ENCODE results near the gene AGRP. TPM values are rescaled to one million over a fixed set of nuclear protein-coding genes. Genes with fewer than 3 reads are reported as not detected.
A peak's percentile ranks its signal among the peaks of the same experiment; 100 is the strongest.

The AGRP gene
- total RNA-seq, 1 donor from 2014 or later: not detected

- DNase-seq: no peak
- H3K9me3 ChIP-seq (replicated peaks): no peaks in the 10 kb centered on the region
- intact Hi-C loops (cut with micrococcal nuclease): no loop called here
- H3K4me1 ChIP-seq: peaks cover 77% of the 10 kb centered on the region
- no peak for TF ChIP-seq CTCF (IDR thresholded peaks at IDR 0.05; ENCODE audit: borderline replicate concordance)
- H3K4me3 ChIP-seq: no peak overlapping the region
- H3K36me3 ChIP-seq: no peaks in the 10 kb centered on the region
- no peaks in the 10 kb centered on the region for H3K27me3 ChIP-seq (ENCODE audit: low read depth)
- no peak overlapping the region for H3K27ac ChIP-seq (replicated peaks)
Measured at GRCh38 chr16:67471758-67472384, 11.5 kb downstream of the AGRP start.

GRCh38 chr16:67470359-67470758, 13.0 kb downstream of the AGRP start:
- H3K4me3 ChIP-seq: no peak overlapping the region
- intact Hi-C loops (cut with micrococcal nuclease): no loop called here
- no peaks in the 10 kb centered on the region for H3K27me3 ChIP-seq (ENCODE audit: low read depth)
- H3K36me3 ChIP-seq: no peaks in the 10 kb centered on the region
- H3K4me1 ChIP-seq: peaks cover 69% of the 10 kb centered on the region
- H3K9me3 ChIP-seq (replicated peaks): no peaks in the 10 kb centered on the region
- TF ChIP-seq CTCF (IDR thresholded peaks at IDR 0.05; ENCODE audit: borderline replicate concordance): no peak
- H3K27ac ChIP-seq (replicated peaks): peak overlapping the region; percentile 43
- DNase-seq: peak; percentile 91

GRCh38 chr16:67468731-67469130, 14.6 kb downstream of the AGRP start:
- Histone ChIP-seq H3K4me3 (no peak overlapping the region), H3K9me3 (replicated peaks) (no peaks in the 10 kb centered on the region), H3K36me3 (no peaks in the 10 kb centered on the region), H3K27ac (replicated peaks) (no peak overlapping the region), H3K27me3 (ENCODE audit: low read depth) (no peaks in the 10 kb centered on the region), H3K4me1 (peaks cover 73% of the 10 kb centered on the region)
- no peak for DNase-seq
- TF ChIP-seq CTCF (IDR thresholded peaks at IDR 0.05; ENCODE audit: borderline replicate concordance): no peak
- intact Hi-C loops (cut with micrococcal nuclease): no loop called here

GRCh38 chr16:67466581-67466980, 16.8 kb downstream of the AGRP start:
- H3K27ac ChIP-seq (replicated peaks): no peak overlapping the region
- TF ChIP-seq CTCF (IDR thresholded peaks at IDR 0.05; ENCODE audit: borderline replicate concordance): no peak
- intact Hi-C loops (cut with micrococcal nuclease): no loop called here
- no peak overlapping the region for H3K4me3 ChIP-seq
- H3K27me3 ChIP-seq (ENCODE audit: low read depth): no peaks in the 10 kb centered on the region
- H3K4me1 ChIP-seq: peaks cover 87% of the 10 kb centered on the region
- H3K9me3 ChIP-seq (replicated peaks): no peaks in the 10 kb centered on the region
- H3K36me3 ChIP-seq: no peaks in the 10 kb centered on the region
- no peak for DNase-seq

GRCh38 chr16:67464565-67464964, 18.8 kb downstream of the AGRP start:
- Histone ChIP-seq H3K27me3 (ENCODE audit: low read depth) (no peaks in the 10 kb centered on the region), H3K4me3 (no peak overlapping the region), H3K4me1 (peaks cover 87% of the 10 kb centered on the region), H3K9me3 (replicated peaks) (no peaks in the 10 kb centered on the region), H3K27ac (replicated peaks) (no peak overlapping the region), H3K36me3 (no peaks in the 10 kb centered on the region)
- DNase-seq: no peak
- intact Hi-C loops (cut with micrococcal nuclease): no loop called here
- TF ChIP-seq CTCF (IDR thresholded peaks at IDR 0.05; ENCODE audit: borderline replicate concordance): no peak

All from left ventricle myocardium inferior (tissue), 1 donor.